ENCODE measurements around the gene MED25. TPM values are rescaled to one million over a fixed set of nuclear protein-coding genes. Genes with fewer than 3 reads are reported as not detected.

Gene MED25
- total and polyA plus RNA-seq, 2 donors (not counting 1 experiment from before 2014, with no cell fraction given), result 11.2 to 20.2 TPM

GRCh38 chr19:49827034-49827433 lies 8.9 kb downstream of the MED25 start:
- Histone ChIP-seq H3K9ac (ENCODE audit: insufficient read depth, low read length) (no peak overlapping the region), H3K9me3 (ENCODE audit: control insufficient read depth, insufficient read depth, low read depth, low read length) (no peaks in the 10 kb centered on the region), H4K20me1 (ENCODE audit: control insufficient read depth, extremely low read depth, insufficient read depth, low read length) (no peaks in the 10 kb centered on the region), H3K4me3 (replicated peaks in 1 of 4; ENCODE audit: control extremely low read depth in 1 of 4, insufficient read depth in 1 of 4, low read depth in 3 of 4, low read length in 4 of 4) (no peak overlapping the region), H3K4me2 (ENCODE audit: extremely low read depth, insufficient read depth, low read length) (no peak overlapping the region), H3K27ac (ENCODE audit: insufficient read depth, low read length) (no peak overlapping the region), H3K79me2 (ENCODE audit: control insufficient read depth, insufficient read depth, low read length) (peaks cover 5% of the 10 kb centered on the region), H3K4me1 (ENCODE audit: control insufficient read depth, extremely low read depth, insufficient read depth, low read length) (no peaks in the 10 kb centered on the region), H3K36me3 (ENCODE audit: control insufficient read depth, insufficient read depth, low read length) (peaks cover 15% of the 10 kb centered on the region), H3K27me3 (ENCODE audit: control insufficient read depth, insufficient read depth, low read length) (no peaks in the 10 kb centered on the region), H2AFZ (ENCODE audit: low read length) (no peak overlapping the region)
- DNase-seq (ENCODE audit: low read depth in 2 of 2), result no peak
- TF ChIP-seq, protein P1, sequence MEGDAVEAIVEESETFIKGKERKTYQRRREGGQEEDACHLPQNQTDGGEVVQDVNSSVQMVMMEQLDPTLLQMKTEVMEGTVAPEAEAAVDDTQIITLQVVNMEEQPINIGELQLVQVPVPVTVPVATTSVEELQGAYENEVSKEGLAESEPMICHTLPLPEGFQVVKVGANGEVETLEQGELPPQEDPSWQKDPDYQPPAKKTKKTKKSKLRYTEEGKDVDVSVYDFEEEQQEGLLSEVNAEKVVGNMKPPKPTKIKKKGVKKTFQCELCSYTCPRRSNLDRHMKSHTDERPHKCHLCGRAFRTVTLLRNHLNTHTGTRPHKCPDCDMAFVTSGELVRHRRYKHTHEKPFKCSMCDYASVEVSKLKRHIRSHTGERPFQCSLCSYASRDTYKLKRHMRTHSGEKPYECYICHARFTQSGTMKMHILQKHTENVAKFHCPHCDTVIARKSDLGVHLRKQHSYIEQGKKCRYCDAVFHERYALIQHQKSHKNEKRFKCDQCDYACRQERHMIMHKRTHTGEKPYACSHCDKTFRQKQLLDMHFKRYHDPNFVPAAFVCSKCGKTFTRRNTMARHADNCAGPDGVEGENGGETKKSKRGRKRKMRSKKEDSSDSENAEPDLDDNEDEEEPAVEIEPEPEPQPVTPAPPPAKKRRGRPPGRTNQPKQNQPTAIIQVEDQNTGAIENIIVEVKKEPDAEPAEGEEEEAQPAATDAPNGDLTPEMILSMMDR (conservative IDR thresholded peaks at IDR 0.05 in 1 of 2, IDR thresholded peaks at IDR 0.05 in 1 of 2; ENCODE audit: low read depth in 1 of 2, low read length in 2 of 2), result no peak
- no peak for TF ChIP-seq EZH2 (IDR thresholded peaks at IDR 0.05; ENCODE audit: low read length, missing control alignments)

DNA sequence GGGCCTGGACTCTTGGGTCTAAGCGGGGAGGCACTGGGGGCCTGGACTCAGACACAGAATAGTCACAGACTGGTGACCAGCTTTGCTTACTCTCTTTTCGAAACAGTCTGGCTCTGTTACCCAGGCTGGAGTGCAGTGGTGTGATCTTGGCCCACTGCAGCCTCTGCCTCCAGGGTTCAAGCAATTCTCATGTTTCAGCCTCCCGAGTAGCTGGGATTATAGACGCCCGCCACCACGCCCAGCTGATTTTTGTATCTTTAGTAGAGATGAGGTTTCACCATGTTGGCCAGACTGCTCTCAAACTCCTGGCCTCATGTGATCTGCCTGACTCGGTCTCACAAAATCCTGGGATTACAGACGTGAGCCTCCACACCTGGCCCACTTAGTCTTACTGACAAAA lies 11.1 kb downstream of the MED25 start:
- H3K79me2 ChIP-seq (ENCODE audit: control insufficient read depth, insufficient read depth, low read length), result no peaks in the 10 kb centered on the region
- no peak for DNase-seq (ENCODE audit: low read depth in 2 of 2)
- H3K4me1 ChIP-seq (ENCODE audit: control insufficient read depth, extremely low read depth, insufficient read depth, low read length), result no peaks in the 10 kb centered on the region
- H3K9ac ChIP-seq (ENCODE audit: insufficient read depth, low read length), result no peak overlapping the region
- H3K27ac ChIP-seq (ENCODE audit: insufficient read depth, low read length), result no peak overlapping the region
- no peak overlapping the region for H3K4me2 ChIP-seq (ENCODE audit: extremely low read depth, insufficient read depth, low read length)
- peaks cover 13% of the 10 kb centered on the region for H3K36me3 ChIP-seq (ENCODE audit: control insufficient read depth, insufficient read depth, low read length)
- no peaks in the 10 kb centered on the region for H4K20me1 ChIP-seq (ENCODE audit: control insufficient read depth, extremely low read depth, insufficient read depth, low read length)
- TF ChIP-seq, protein P1 (conservative IDR thresholded peaks at IDR 0.05 in 1 of 2, IDR thresholded peaks at IDR 0.05 in 1 of 2; ENCODE audit: low read depth in 1 of 2, low read length in 2 of 2), result no peak
- H3K27me3 ChIP-seq (ENCODE audit: control insufficient read depth, insufficient read depth, low read length), result no peaks in the 10 kb centered on the region
- H3K9me3 ChIP-seq (ENCODE audit: control insufficient read depth, insufficient read depth, low read depth, low read length), result no peaks in the 10 kb centered on the region
- no peak overlapping the region for H2AFZ ChIP-seq (ENCODE audit: low read length)
- no peak overlapping the region for H3K4me3 ChIP-seq (replicated peaks in 1 of 4; ENCODE audit: control extremely low read depth in 1 of 4, insufficient read depth in 1 of 4, low read depth in 3 of 4, low read length in 4 of 4)

DNA sequence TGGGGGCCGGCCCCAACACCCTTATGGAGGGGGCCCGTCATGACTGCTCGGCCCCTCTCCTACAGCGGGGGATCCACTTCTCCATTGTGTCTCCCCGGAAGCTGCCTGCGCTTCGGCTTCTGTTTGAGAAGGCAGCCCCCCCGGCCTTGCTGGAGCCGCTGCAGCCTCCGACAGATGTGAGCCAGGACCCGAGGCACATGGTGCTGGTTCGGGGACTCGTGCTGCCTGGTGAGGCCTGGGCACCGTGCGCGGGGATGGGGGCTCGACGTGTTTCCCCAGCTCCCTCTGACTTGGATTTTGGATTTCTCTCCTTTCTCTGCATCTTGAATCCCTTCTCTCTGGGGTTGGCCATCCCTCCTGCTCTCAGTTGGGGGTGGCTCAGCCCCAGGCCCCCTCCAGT lies 11.6 kb downstream of the MED25 start:
- DNase-seq (ENCODE audit: low read depth in 2 of 2), result no peak
- TF ChIP-seq, protein P1 (conservative IDR thresholded peaks at IDR 0.05 in 1 of 2, IDR thresholded peaks at IDR 0.05 in 1 of 2; ENCODE audit: low read depth in 1 of 2, low read length in 2 of 2), result no peak
- no peaks in the 10 kb centered on the region for H3K9me3 ChIP-seq (ENCODE audit: control insufficient read depth, insufficient read depth, low read depth, low read length)
- no peaks in the 10 kb centered on the region for H4K20me1 ChIP-seq (ENCODE audit: control insufficient read depth, extremely low read depth, insufficient read depth, low read length)
- H3K27me3 ChIP-seq (ENCODE audit: control insufficient read depth, insufficient read depth, low read length), result no peaks in the 10 kb centered on the region
- no peak overlapping the region for H2AFZ ChIP-seq (ENCODE audit: low read length)
- H3K4me3 ChIP-seq (replicated peaks in 1 of 4; ENCODE audit: control extremely low read depth in 1 of 4, insufficient read depth in 1 of 4, low read depth in 3 of 4, low read length in 4 of 4), result no peak overlapping the region
- H3K9ac ChIP-seq (ENCODE audit: insufficient read depth, low read length), result no peak overlapping the region
- no peaks in the 10 kb centered on the region for H3K79me2 ChIP-seq (ENCODE audit: control insufficient read depth, insufficient read depth, low read length)
- H3K4me1 ChIP-seq (ENCODE audit: control insufficient read depth, extremely low read depth, insufficient read depth, low read length), result no peaks in the 10 kb centered on the region
- H3K27ac ChIP-seq (ENCODE audit: insufficient read depth, low read length), result no peak overlapping the region
- peaks cover 18% of the 10 kb centered on the region for H3K36me3 ChIP-seq (ENCODE audit: control insufficient read depth, insufficient read depth, low read length)
- H3K4me2 ChIP-seq (ENCODE audit: extremely low read depth, insufficient read depth, low read length), result no peak overlapping the region

Data from fibroblast of lung (primary cell).